ENCODE results near the gene FGF14. TPM values are rescaled to one million over a fixed set of nuclear protein-coding genes. Genes with fewer than 3 reads are reported as not detected.

Gene FGF14
- total RNA-seq, 2 experiments from 2014 or later, result not detected

GRCh38 chr13:101935828-101936227 lies 466.0 kb downstream of the FGF14 start:
- H3K4me3 Mint-ChIP-seq, result no peak overlapping the region
- no peaks in the 10 kb centered on the region for H3K9me3 Mint-ChIP-seq
- no peaks in the 10 kb centered on the region for H3K4me1 Mint-ChIP-seq (ENCODE audit: low read depth)
- ChIA-PET POLR2A (no interaction called here), CTCF (interaction anchor here (0.5 kb wide), 1 partner anchor 620 kb away, joined by 4 read pairs; no protein-coding TSS in a partner anchor)
- intact Hi-C loops (cut with micrococcal nuclease), result no loop called here
- no peak overlapping the region for H3K27ac Mint-ChIP-seq
- peaks cover 6% of the 10 kb centered on the region for H3K27me3 Mint-ChIP-seq
- no peaks in the 10 kb centered on the region for H3K36me3 Mint-ChIP-seq
- no peak for DNase-seq

DNA sequence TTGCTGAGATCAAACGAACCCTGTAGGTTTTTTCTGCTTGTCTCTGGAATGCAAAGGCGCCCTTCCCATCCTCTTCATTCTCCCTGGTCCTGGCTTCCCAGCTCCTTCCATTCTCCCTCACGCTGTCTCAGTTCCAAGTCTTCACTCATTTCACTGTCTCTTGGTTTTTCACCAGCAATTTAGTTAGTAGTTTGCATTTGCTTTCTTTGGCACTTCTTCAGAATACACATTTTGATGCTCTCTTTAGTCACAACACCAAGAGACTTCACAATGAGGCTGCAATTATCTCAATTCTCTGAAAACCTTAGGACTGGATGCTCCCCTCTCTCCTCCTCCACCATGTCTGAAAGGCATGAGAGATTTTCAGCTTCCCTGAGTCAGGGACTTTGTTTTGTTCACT lies 470.7 kb downstream of the FGF14 start:
- Mint-ChIP-seq H3K4me1 (ENCODE audit: low read depth) (no peaks in the 10 kb centered on the region), H3K4me3 (no peak overlapping the region), H3K36me3 (no peaks in the 10 kb centered on the region), H3K27ac (no peak overlapping the region), H3K27me3 (peaks cover 1% of the 10 kb centered on the region), H3K9me3 (no peaks in the 10 kb centered on the region)
- CTCF ChIA-PET, result no interaction called here
- intact Hi-C loops (cut with micrococcal nuclease), result no loop called here
- POLR2A ChIA-PET, result no interaction called here
- no peak for DNase-seq

GRCh38 chr13:101930331-101930730 lies 471.5 kb downstream of the FGF14 start:
- CTCF ChIA-PET, result no interaction called here
- intact Hi-C loops (cut with micrococcal nuclease), result no loop called here
- no peak overlapping the region for H3K4me3 Mint-ChIP-seq
- no peak for DNase-seq
- H3K27me3 Mint-ChIP-seq, result peaks cover 3% of the 10 kb centered on the region
- POLR2A ChIA-PET, result no interaction called here
- no peaks in the 10 kb centered on the region for H3K36me3 Mint-ChIP-seq
- no peaks in the 10 kb centered on the region for H3K9me3 Mint-ChIP-seq
- no peaks in the 10 kb centered on the region for H3K4me1 Mint-ChIP-seq (ENCODE audit: low read depth)
- H3K27ac Mint-ChIP-seq, result no peak overlapping the region

DNA sequence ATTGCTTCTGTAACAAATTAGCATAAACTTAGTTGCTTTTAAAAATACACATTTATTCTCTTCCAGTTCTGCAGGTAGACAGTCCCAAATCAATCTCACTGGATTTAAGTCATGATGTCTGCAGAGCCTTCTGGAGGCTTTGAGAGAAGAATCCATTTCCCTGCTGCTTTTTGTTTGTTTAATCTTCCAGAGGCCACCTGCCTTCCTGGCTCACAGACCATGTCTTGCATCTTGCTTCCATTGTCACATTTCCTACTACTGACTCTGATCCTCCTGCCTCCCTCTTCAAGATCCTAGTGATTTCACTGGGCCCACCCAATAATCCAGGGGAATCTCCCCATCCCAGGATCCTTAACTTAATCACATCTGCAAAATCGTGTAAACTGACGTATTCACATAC lies 476.1 kb downstream of the FGF14 start:
- ChIA-PET CTCF (no interaction called here), POLR2A (no interaction called here)
- Mint-ChIP-seq H3K9me3 (no peaks in the 10 kb centered on the region), H3K4me1 (ENCODE audit: low read depth) (no peaks in the 10 kb centered on the region), H3K4me3 (no peak overlapping the region), H3K27ac (no peak overlapping the region), H3K27me3 (peaks cover 12% of the 10 kb centered on the region), H3K36me3 (no peaks in the 10 kb centered on the region)
- intact Hi-C loops (cut with micrococcal nuclease), result no loop called here
- no peak for DNase-seq

DNA sequence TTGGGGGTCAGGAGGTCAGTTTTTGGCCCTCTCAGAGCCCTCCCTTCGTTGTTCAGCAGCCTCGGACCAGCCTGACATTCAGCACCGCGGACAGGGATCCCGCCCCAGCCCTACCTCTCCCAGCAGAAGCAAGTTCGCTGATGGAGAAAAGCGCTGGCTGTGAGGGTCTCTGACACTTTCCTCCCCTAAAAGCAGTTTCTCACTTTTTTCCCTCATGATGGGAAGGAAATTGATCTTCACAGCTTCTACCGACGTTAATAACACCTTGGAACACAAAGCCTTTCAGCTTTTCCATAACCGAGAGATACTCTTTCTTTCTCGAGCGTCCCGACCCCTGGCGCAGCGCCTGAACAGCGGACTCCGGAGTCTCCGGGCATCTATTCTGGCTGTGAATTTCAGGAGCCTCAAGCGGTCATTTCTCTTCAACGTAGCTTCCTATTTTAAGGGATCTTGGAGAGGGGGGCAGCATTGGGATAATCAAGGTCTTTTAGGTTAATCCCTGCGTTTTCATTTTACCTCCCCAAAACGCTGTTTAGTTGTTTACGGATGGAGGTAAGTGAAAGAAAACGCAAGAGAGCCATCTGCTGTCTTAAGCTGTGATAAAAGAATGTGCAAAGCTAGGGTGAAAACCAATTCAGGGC lies 482.2 kb downstream of the FGF14 start:
- Mint-ChIP-seq H3K9me3 (no peaks in the 10 kb centered on the region), H3K27ac (no peak overlapping the region), H3K27me3 (peaks cover 43% of the 10 kb centered on the region), H3K36me3 (no peaks in the 10 kb centered on the region), H3K4me3 (no peak overlapping the region), H3K4me1 (ENCODE audit: low read depth) (no peaks in the 10 kb centered on the region)
- DNase-seq, result no peak
- ChIA-PET CTCF (no interaction called here), POLR2A (no interaction called here)
- intact Hi-C loops (cut with micrococcal nuclease), result loop anchor here (5.0 to 10.0 kb wide), 2 partner anchors 405 to 502 kb away; partner anchors contain the start of gene NALCN

- H3K27ac Mint-ChIP-seq, result no peak overlapping the region
- POLR2A ChIA-PET, result no interaction called here
- peaks cover 47% of the 10 kb centered on the region for H3K27me3 Mint-ChIP-seq
- H3K4me3 Mint-ChIP-seq, result no peak overlapping the region
- CTCF ChIA-PET, result no interaction called here
- no peaks in the 10 kb centered on the region for H3K4me1 Mint-ChIP-seq (ENCODE audit: low read depth)
- DNase-seq, result no peak
- H3K9me3 Mint-ChIP-seq, result no peaks in the 10 kb centered on the region
- no peaks in the 10 kb centered on the region for H3K36me3 Mint-ChIP-seq
- intact Hi-C loops (cut with micrococcal nuclease), result loop anchor here (5.0 to 10.0 kb wide), 2 partner anchors 403 to 501 kb away; partner anchors contain the start of gene NALCN
Measured at GRCh38 chr13:101917833-101918661, 483.8 kb downstream of the FGF14 start.

DNA sequence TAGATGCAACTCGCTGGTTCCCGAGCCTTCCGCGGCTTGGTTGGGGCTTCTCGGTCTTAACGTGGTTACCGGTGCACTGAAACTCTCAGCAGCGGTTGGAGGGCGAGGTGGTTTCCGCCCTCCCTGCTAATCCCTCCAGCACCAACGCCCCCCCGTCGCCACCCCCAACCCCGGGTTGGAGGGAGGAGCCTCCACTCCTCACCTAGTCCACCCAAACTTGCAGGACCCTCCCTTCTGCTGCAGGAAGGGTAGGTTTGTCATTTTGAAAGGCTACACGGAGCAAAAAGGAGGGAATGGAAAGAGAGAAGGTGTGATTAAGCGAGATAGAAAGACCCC lies 484.4 kb downstream of the FGF14 start:
- Mint-ChIP-seq H3K27ac (no peak overlapping the region), H3K4me3 (no peak overlapping the region), H3K27me3 (peaks cover 49% of the 10 kb centered on the region), H3K36me3 (no peaks in the 10 kb centered on the region), H3K4me1 (ENCODE audit: low read depth) (no peaks in the 10 kb centered on the region), H3K9me3 (no peaks in the 10 kb centered on the region)
- POLR2A ChIA-PET, result no interaction called here
- no peak for DNase-seq
- intact Hi-C loops (cut with micrococcal nuclease), result loop anchor here (5.0 to 10.0 kb wide), 2 partner anchors 403 to 500 kb away; partner anchors contain the start of gene NALCN
- CTCF ChIA-PET, result no interaction called here

DNA sequence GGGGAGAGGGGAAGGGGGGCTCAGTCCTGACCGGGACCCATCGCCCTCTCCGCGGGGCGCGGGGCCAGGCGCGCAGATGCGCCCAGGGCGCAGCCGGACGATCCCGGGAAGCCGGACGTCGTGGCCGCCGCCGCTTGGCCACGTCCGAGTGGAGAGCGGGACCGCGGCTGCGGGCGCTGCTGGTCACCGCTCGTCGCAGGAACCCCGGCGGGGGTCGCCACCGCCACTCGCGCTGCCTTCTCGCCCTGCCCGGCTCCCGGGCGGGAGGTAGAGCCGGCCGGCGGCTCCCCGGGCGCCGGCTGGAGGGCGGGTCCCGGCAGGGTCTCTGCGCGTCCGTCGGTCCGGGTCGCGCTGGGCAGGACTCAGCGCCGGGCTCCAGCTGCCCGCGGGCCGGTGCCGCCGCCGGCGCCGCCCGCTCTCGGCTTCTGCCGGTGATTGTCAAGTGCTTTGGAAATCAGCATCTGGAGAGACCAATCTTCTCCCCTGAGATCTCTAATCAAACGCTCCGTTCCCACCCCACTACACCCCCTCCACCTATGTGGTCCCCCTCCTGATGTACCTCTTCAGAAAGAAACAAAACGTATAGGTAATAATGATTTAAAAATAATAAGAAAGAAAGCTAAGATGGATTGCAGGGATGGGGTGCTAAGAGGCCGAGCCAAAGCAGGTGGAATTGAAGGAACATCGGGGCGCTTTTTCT lies 484.9 kb downstream of the FGF14 start:
- intact Hi-C loops (cut with micrococcal nuclease), result loop anchor here (5.0 to 10.0 kb wide), 2 partner anchors 402 to 500 kb away; partner anchors contain the start of gene NALCN
- Mint-ChIP-seq H3K9me3 (no peaks in the 10 kb centered on the region), H3K4me1 (ENCODE audit: low read depth) (no peaks in the 10 kb centered on the region), H3K27me3 (peaks cover 47% of the 10 kb centered on the region), H3K4me3 (no peak overlapping the region), H3K27ac (no peak overlapping the region), H3K36me3 (no peaks in the 10 kb centered on the region)
- ChIA-PET CTCF (no interaction called here), POLR2A (no interaction called here)
- DNase-seq, result no peak

DNA sequence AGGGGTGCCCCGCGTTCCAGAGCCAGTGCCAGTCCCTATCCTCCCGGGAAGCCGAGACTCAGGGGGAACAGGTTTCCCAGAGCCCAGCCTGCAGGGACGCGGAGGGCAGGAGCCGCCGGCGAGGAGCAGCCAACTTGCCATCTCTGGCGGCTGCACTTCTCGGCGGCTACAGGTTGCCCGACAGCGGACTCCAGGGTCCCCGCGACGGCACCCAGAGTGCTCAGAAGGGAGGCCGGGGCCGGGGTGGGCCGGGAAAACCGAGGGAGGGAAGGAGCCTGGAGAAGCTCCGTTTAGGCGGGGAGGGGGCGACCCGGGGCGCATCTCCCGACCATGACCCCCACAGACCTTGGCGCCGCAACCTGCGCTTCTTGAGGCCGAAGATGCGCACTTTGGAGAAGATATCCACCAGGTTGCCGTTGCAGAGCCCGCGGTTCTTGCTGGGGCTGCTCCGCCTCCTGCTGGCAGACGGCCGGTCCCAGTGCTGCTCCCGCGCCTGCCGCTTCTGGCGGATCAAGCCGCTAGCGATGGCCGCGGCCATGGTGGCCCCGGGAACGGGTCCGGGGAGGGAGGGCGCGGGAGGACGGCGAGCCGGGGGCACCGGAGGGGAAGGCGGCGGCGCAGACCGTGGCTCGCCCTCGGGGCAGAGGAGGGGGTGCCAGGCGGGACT lies 485.6 kb downstream of the FGF14 start:
- H3K27me3 Mint-ChIP-seq, result peaks cover 41% of the 10 kb centered on the region
- DNase-seq, result no peak
- CTCF ChIA-PET, result no interaction called here

GRCh38 chr13:101915755-101916107 lies 486.1 kb downstream of the FGF14 start:
- H3K27ac Mint-ChIP-seq, result no peak overlapping the region
- no peaks in the 10 kb centered on the region for H3K36me3 Mint-ChIP-seq
- H3K4me3 Mint-ChIP-seq, result no peak overlapping the region
- CTCF ChIA-PET, result no interaction called here
- no peaks in the 10 kb centered on the region for H3K4me1 Mint-ChIP-seq (ENCODE audit: low read depth)
- intact Hi-C loops (cut with micrococcal nuclease), result loop anchor here (5.0 to 10.0 kb wide), 2 partner anchors 401 to 498 kb away; partner anchors contain the start of gene NALCN
- no peak for DNase-seq
- POLR2A ChIA-PET, result no interaction called here
- peaks cover 39% of the 10 kb centered on the region for H3K27me3 Mint-ChIP-seq
- H3K9me3 Mint-ChIP-seq, result no peaks in the 10 kb centered on the region

More for the DNA sequence above, 485.6 kb downstream of the FGF14 start:
- intact Hi-C loops (cut with micrococcal nuclease), result loop anchor here (5.0 to 10.0 kb wide), 2 partner anchors 401 to 499 kb away; partner anchors contain the start of gene NALCN
- H3K9me3 Mint-ChIP-seq, result no peaks in the 10 kb centered on the region
- no peak overlapping the region for H3K27ac Mint-ChIP-seq
- POLR2A ChIA-PET, result no interaction called here
- H3K4me1 Mint-ChIP-seq (ENCODE audit: low read depth), result no peaks in the 10 kb centered on the region
- H3K4me3 Mint-ChIP-seq, result no peak overlapping the region
- H3K36me3 Mint-ChIP-seq, result no peaks in the 10 kb centered on the region

DNA sequence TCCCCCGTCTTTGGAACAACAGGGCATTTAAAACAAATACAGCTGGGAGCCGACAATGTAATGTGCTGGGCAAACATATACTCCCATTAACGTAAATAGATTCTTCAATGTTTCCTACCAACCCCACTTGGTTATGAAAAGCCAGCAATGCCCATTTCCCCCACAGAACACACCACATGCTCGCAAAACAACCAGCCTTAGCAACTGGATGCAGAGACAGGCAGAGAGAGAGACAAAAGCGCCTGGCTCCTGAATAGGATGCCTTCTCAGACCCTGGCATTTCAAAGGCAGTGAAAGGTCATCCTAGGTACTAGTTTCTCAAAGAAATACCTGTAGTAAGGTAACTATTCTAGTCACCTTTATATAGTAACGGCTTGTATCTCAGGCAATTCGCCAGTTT lies 486.5 kb downstream of the FGF14 start:
- no peak for DNase-seq
- intact Hi-C loops (cut with micrococcal nuclease), result loop anchor here (5.0 to 10.0 kb wide), 2 partner anchors 401 to 498 kb away; partner anchors contain the start of gene NALCN
- no peaks in the 10 kb centered on the region for H3K9me3 Mint-ChIP-seq
- H3K36me3 Mint-ChIP-seq, result no peaks in the 10 kb centered on the region
- POLR2A ChIA-PET, result no interaction called here
- no peaks in the 10 kb centered on the region for H3K4me1 Mint-ChIP-seq (ENCODE audit: low read depth)
- CTCF ChIA-PET, result no interaction called here
- H3K27me3 Mint-ChIP-seq, result peaks cover 39% of the 10 kb centered on the region
- H3K4me3 Mint-ChIP-seq, result no peak overlapping the region
- no peak overlapping the region for H3K27ac Mint-ChIP-seq

- ChIA-PET POLR2A (no interaction called here), CTCF (no interaction called here)
- no peak for DNase-seq
- Mint-ChIP-seq H3K4me3 (no peak overlapping the region), H3K27me3 (peaks cover 17% of the 10 kb centered on the region), H3K27ac (no peak overlapping the region), H3K4me1 (ENCODE audit: low read depth) (no peaks in the 10 kb centered on the region), H3K36me3 (no peaks in the 10 kb centered on the region), H3K9me3 (no peaks in the 10 kb centered on the region)
- intact Hi-C loops (cut with micrococcal nuclease), result loop anchor here (10.0 kb wide), 1 partner anchor 397 kb away; no protein-coding TSS in a partner anchor
Measured at GRCh38 chr13:101911752-101912151, 490.1 kb downstream of the FGF14 start.

Data from activated CD4-positive, alpha-beta memory T cell treated with anti-CD3 and anti-CD28 coated beads for 36 hours (primary cell).